Endothelial cell of umbilical vein (primary cell): ENCODE results near the gene LIN28B. TPM values are rescaled to one million over a fixed set of nuclear protein-coding genes. Genes with fewer than 3 reads are reported as not detected.

ENCODE experiments used
- BruUV-seq: library from RNA; stranded (reverse); fragments of 400-500 nt; replicated peaks from 2 replicates; lab custom pipeline; 2021; lab: Mats Ljungman, UMichigan
- CTCF ChIA-PET: fragments of 300-600, 350-600 bp; sonication (Branson Sonifier 250); formaldehyde crosslinking; loops from one replicate; lab custom pipeline; 2021; ENCODE audit warnings: antibody characterized with exemption, inconsistent platforms; lab: Charles Lee
- POLR2A ChIA-PET: fragments of 300-600, 350-600 bp; sonication (Branson Sonifier 250); formaldehyde crosslinking; loops from one replicate; lab custom pipeline; 2021; ENCODE audit warnings: antibody characterized with exemption, inconsistent platforms; lab: Charles Lee
- DNase-seq: peaks from one replicate; pipeline ENCODE4 v3.0.0-alpha.2; 2011; ENCODE audit warnings: low read depth, low spot score
- FAIRE-seq: peaks from 2 replicates; lab custom pipeline; 2011; peaks lifted over from hg19 to GRCh38; lab: Jason Lieb, UNC
- H2AFZ ChIP-seq: 2 replicates; pipeline ENCODE4 v1.6.0; 2012; ENCODE audit warnings: low read depth, low read length, control low read depth, inconsistent platforms
- H3K27ac ChIP-seq: 2 replicates; pipeline ENCODE4 v1.5.1; 2011; ENCODE audit warnings: low read depth, mild to moderate bottlenecking, control low read depth, low read length, moderate library complexity; ENCODE audit not compliant: insufficient read depth
- H3K27me3 ChIP-seq, 2 experiments: 2 replicates each; pipeline versions ENCODE4 v1.6.0 to v1.6.1; 2011; ENCODE audit warnings: low read length in 2 of 2, mixed read lengths in 1 of 2; ENCODE audit not compliant: control insufficient read depth in 2 of 2, insufficient read depth in 2 of 2
- H3K36me3 ChIP-seq, 2 experiments: 2 replicates in 1 of 2; 3 replicates in 1 of 2; pipeline ENCODE4 v1.5.1; 2011; ENCODE audit warnings: low read length in 2 of 2, mild to moderate bottlenecking in 1 of 2, moderate library complexity in 1 of 2; ENCODE audit not compliant: control insufficient read depth in 2 of 2, insufficient read depth in 2 of 2; ENCODE audit errors: extremely low read depth in 1 of 2
- H3K4me1 ChIP-seq: 3 replicates; pipeline ENCODE4 v1.5.1; 2011; ENCODE audit warnings: mild to moderate bottlenecking, low read length; ENCODE audit not compliant: control insufficient read depth, insufficient read depth; ENCODE audit errors: extremely low read depth
- H3K4me2 ChIP-seq: 2 replicates; pipeline ENCODE4 v1.6.1; 2011; ENCODE audit warnings: low read length, control low read depth, mixed read lengths; ENCODE audit not compliant: insufficient read depth
- H3K4me3 ChIP-seq, 3 experiments: fragments of 200-600 bp in 1 of 3; sonication (generic), shearing (Covaris generic) in 1 of 3; replicated peaks in 1 of 3; 2 replicates each; pipeline ENCODE4 v1.5.1; 2011 to 2016; ENCODE audit warnings: control low read depth in 3 of 3, low read length in 3 of 3, mild to moderate bottlenecking in 2 of 3, inconsistent platforms in 1 of 3, low read depth in 1 of 3, moderate library complexity in 1 of 3; ENCODE audit not compliant: insufficient read depth in 1 of 3
- H3K79me2 ChIP-seq: 2 replicates; pipeline ENCODE4 v1.6.0; 2012; ENCODE audit warnings: low read length, inconsistent platforms; ENCODE audit not compliant: control insufficient read depth, insufficient read depth
- H3K9ac ChIP-seq: replicated peaks from 2 replicates; pipeline ENCODE3; 2011; ENCODE audit warnings: low read length, control low read depth; ENCODE audit not compliant: insufficient read depth; ENCODE audit errors: extremely low read depth
- H3K9me1 ChIP-seq: replicated peaks from 3 replicates; pipeline ENCODE4 v1.6.0; 2011; ENCODE audit warnings: mild to moderate bottlenecking, low read length; ENCODE audit not compliant: control insufficient read depth, insufficient read depth; ENCODE audit errors: extremely low read depth
- H3K9me3 ChIP-seq: replicated peaks from 2 replicates; pipeline ENCODE4 v1.5.1; 2012; ENCODE audit warnings: low read length, inconsistent platforms; ENCODE audit not compliant: control insufficient read depth, insufficient read depth
- H4K20me1 ChIP-seq: replicated peaks from 2 replicates; pipeline ENCODE3; 2011; ENCODE audit warnings: mild to moderate bottlenecking, low read length; ENCODE audit not compliant: control insufficient read depth, insufficient read depth; ENCODE audit errors: extremely low read depth
- EZH2 ChIP-seq: IDR thresholded peaks from 2 replicates; pipeline ENCODE4 v1.6.1; 2012; ENCODE audit warnings: borderline replicate concordance, low read depth, mild to moderate bottlenecking, moderate library complexity, low read length, inconsistent platforms; ENCODE audit not compliant: severe bottlenecking
- GATA2 ChIP-seq: IDR thresholded peaks from 2 replicates; pipeline ENCODE4 v1.7.0; 2011; ENCODE audit warnings: low read depth, mild to moderate bottlenecking, moderate library complexity, mixed read lengths, low read length; ENCODE audit not compliant: insufficient read length, insufficient read depth
- JUN ChIP-seq: IDR thresholded peaks from 2 replicates; pipeline ENCODE4 v1.6.1; 2011; ENCODE audit warnings: borderline replicate concordance, low read depth; ENCODE audit not compliant: insufficient read length, insufficient read depth
- MYC ChIP-seq: IDR thresholded peaks from one replicate; pipeline ENCODE4 v1.6.1; 2011; ENCODE audit warnings: mild to moderate bottlenecking, low read depth, low read length
- POLR2A ChIP-seq: IDR thresholded peaks from 2 replicates; pipeline ENCODE4 v1.6.1; 2012; ENCODE audit warnings: low read depth, mild to moderate bottlenecking, control low read depth, low read length
- POLR2AphosphoS5 ChIP-seq: IDR thresholded peaks from 2 replicates; pipeline ENCODE4 v1.6.1; 2012; ENCODE audit warnings: low read depth, mild to moderate bottlenecking, control low read depth, low read length, moderate library complexity; ENCODE audit not compliant: insufficient read depth
- dilution Hi-C: fragments of 300-500 bp; cut with MboI; formaldehyde crosslinking; loops from one replicate; pipeline ENCODE4 v1.15.0; 2019; ENCODE audit warnings: low sequenced_read_pairs; ENCODE audit not compliant: extremely low pct_ligation_motif_present
- intact Hi-C: fragments of 100-400 bp; cut with micrococcal nuclease; formaldehyde crosslinking; loops from one replicate; pipeline ENCODE4 v1.10.0; 2022
- polyA plus RNA-seq, 4 experiments: library from polyadenylated mRNA; depleted of rRNA in 3 of 4; stranded (reverse) in 3 of 4; unstranded in 1 of 4; fragments of >200 nt; gene quantifications; 2 replicates each; pipeline versions ENCODE4 v1.2.1 to v1.2.3, GENCODE V29; 2011 to 2012; ENCODE audit warnings: missing spikeins in 1 of 4
- total RNA-seq: library from RNA; stranded (reverse); gene quantifications from 2 replicates; pipeline ENCODE4 v1.2.3, GENCODE V29; 2021

LIN28B gene
- total and polyA plus RNA-seq, 2 donors (not counting 3 experiments of a cell fraction or from before 2014, with no cell fraction given) = not detected

- Histone ChIP-seq H3K9me3 (no peaks in the 10 kb centered on the region), H3K4me2 (no peak overlapping the region), H3K79me2 (no peaks in the 10 kb centered on the region), H3K27ac (no peak overlapping the region), H3K36me3 (no peaks in the 10 kb centered on the region), H3K4me3 (no peak overlapping the region), H3K4me1 (peaks cover 6% of the 10 kb centered on the region), H2AFZ (no peak overlapping the region), H3K9me1 (no peaks in the 10 kb centered on the region), H4K20me1 (no peaks in the 10 kb centered on the region), H3K9ac (no peak overlapping the region), H3K27me3 (peaks cover 61 to 94% of the 10 kb centered on the region in 2 experiments)
- dilution Hi-C loops = no loop called here
- no TSS peak for BruUV-seq
- DNase-seq (no peak), FAIRE-seq (no peak)
- TF ChIP-seq GATA2 = no peak
- no peak for TF ChIP-seq POLR2AphosphoS5
- no peak for TF ChIP-seq JUN
- TF ChIP-seq MYC = no peak
- intact Hi-C loops = no loop called here
- POLR2A ChIA-PET = no interaction called here
- CTCF ChIA-PET = interaction anchor here (1.0 kb wide), 1 partner anchor 15 kb away, joined by 3 read pairs; no protein-coding TSS in a partner anchor
These were observed 1.4 kb upstream of the LIN28B start for GRCh38 chr6:104955491-104955890.

DNA sequence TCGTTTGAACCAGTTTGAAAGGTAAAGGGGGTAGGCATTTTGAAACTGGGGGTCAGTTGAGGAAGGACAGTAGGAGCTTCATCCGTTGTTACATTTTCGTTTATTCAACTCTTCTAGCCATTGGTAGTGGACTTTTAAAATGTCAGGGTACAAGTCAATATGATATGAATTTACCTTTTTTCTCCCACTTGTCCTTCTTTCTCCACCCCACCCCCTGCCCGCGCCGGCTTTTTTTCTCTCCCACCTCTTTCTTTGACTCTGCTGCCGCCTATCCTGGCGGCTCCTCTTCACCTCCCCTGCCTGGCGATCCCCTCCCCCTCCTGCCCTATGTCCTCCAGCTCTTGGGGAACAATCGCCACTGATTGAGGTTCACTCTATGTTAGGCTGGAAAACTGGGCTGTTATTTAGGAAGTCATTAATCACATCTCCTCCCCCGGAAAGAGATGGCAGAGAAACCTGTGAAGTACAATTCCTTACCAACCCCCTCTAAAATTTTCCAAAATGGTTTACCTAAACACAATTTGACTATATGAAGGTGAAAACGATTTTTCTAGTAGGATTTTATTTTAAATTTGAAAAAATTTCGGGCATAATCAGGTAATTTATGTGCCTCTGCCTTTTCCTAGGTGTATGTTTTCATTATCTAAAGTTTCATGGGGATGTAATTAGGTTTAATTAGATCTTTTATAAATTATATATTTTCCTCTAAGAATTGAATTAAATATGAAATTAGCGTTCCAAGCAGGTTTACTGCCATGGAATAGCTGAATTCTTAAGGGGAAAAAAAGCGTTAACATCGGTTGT, 778 bp upstream of the LIN28B start:
- H3K4me1 ChIP-seq = peaks cover 6% of the 10 kb centered on the region
- H3K9ac ChIP-seq = no peak overlapping the region
- no peak overlapping the region for H3K4me3 ChIP-seq
- POLR2A ChIA-PET = no interaction called here
- no peaks in the 10 kb centered on the region for H3K9me1 ChIP-seq
- dilution Hi-C loops (no loop called here), intact Hi-C loops (no loop called here)
- H2AFZ ChIP-seq = no peak overlapping the region
- H3K79me2 ChIP-seq = no peaks in the 10 kb centered on the region
- no peak overlapping the region for H3K4me2 ChIP-seq
- DNase-seq (no peak), FAIRE-seq (no peak)
- peaks cover 60 to 88% of the 10 kb centered on the region in 2 experiments for H3K27me3 ChIP-seq
- H3K9me3 ChIP-seq = no peaks in the 10 kb centered on the region
- no peaks in the 10 kb centered on the region for H3K36me3 ChIP-seq
- H4K20me1 ChIP-seq = no peaks in the 10 kb centered on the region
- CTCF ChIA-PET = interaction anchor here (1.8 kb wide), 1 partner anchor 16 kb away, joined by 3 read pairs; no protein-coding TSS in a partner anchor
- H3K27ac ChIP-seq = no peak overlapping the region
- BruUV-seq = no TSS peak
- TF ChIP-seq EZH2 = peak; percentile 30
- no peak for TF ChIP-seq POLR2A
